ENCODE data around the gene HELT.
"Not testable (repeated sequence)": the region's sequence is repeated elsewhere in the genome, so short reads cannot be mapped to it uniquely, and the experiment has no call there.

The HELT gene, protein sequence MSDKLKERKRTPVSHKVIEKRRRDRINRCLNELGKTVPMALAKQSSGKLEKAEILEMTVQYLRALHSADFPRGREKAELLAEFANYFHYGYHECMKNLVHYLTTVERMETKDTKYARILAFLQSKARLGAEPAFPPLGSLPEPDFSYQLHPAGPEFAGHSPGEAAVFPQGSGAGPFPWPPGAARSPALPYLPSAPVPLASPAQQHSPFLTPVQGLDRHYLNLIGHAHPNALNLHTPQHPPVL

DNA sequence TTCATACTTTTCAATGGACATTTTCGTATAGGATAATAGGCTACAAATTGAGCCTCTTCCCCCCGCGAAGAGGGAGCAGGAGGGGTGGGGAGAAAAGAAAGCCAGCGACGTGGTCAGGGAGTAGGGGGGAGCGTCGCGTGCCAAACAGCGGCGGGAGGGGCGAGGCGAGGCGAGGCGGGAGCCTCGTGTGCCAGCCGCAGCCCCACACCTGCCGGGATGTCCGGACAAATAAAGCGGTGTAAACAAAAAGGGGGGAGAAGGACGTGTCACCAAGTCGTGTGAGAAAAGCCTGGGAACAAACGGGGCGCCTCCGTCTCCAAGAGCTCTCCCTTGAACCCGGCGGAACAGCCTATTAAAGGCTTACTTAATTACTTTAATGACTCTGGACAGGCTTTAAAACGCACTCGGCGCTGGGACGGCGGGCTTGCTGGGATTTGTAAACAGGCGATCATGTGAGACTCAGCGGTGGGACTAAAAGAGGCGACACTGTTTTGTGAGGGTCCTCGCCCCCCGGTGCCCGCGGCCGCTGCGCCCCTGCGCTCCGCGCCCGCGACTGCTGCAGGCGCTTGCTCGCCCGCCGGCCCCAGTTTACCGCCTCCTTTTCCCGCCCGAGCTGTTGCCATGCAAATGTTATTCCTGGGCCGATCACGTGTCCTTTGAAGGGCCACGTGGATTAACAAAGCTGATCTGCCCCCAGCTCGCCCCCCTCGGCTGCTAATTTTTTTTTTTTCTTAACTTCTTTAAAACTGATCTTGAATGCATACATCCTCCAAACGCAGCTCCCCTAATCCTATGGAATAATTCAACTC, at the start of gene HELT:
HELT (plus strand) TSS at position 527 of the 809 bp plus-strand sequence. CDS start 439 bp downstream, outside the sequence.
- no peak for DNase-seq

DNA sequence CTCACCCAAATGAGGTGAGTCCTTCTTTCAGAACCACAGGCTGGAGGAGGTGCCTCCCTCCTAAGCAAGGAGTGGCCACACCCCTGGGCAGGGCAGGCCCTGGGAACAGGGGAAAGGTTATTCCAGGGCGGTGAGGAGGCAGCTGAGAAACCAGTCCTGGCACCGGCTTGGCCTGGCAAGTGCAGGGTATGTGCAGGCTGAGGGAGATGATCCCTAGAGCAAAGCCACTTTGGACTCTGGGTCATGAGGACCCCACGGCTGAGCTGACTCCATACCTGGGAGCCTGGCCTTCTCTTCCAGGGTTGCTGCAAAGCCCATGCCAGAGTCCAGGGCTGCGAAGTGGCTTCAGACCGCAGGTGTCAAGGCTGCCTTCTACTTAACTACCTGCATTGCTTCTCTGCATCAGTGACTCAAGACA, 49.5 kb upstream of the HELT start:
- DNase-seq, result no peak

DNA sequence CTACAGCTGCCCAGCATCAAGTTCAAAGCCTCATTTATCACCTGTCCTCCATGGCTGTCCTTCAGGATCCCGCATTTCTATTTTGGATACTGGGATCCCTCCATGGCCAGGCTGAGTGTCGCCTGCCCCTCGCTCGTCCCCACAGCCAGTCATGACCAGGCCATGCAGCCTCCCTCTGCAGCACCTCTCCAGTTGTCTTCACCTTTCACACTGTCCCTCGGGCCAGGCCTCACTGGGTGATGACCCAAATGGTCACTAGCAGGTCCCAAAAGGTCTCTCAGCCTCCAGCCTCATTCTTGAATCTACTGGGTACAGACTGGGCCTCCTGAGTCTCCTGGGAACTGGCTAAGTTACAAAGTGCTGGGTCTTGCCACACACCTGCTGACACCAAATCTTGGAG, 48.7 kb upstream of the HELT start:
- DNase-seq, result no peak

DNA sequence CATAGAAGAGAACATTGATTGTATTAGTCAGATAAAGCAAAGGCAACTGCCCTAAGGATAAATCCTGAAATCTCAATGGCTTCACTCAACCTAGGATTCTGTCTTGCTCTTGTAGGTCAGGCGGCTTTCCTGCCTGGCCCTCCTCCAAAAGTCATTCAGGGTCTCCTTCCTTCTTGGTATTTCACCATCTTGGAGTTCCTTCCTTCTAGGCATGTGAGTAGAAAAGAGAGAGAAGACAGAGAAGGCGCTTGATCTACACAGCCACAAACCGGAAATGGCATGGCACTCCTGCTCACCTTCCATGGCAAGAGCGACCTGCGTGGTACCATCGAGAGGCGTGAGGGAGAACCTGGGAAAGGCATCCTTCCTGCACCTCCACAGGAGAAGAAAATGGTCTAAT, 45.3 kb upstream of the HELT start:
- DNase-seq, result no peak

DNA sequence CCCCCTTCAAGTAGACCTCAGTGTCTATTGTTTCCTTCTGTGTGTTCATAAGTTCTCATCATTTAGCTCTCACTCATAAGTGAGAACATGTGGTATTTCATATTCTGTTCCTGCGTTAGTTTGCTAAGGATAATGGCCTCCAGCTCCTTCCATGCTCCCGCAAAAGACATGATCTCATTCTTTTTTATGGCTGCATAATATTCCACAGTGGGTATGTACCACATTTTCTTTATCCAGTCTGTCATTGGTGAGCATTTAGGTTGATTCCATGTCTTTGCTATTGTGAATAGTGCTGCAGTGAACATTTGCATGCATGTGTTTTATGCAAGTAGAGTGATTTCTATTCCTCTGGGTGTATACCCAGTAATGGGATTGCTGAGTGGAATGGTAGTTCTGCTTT, 41.9 kb upstream of the HELT start:
- not testable (repeated sequence) for DNase-seq

DNA sequence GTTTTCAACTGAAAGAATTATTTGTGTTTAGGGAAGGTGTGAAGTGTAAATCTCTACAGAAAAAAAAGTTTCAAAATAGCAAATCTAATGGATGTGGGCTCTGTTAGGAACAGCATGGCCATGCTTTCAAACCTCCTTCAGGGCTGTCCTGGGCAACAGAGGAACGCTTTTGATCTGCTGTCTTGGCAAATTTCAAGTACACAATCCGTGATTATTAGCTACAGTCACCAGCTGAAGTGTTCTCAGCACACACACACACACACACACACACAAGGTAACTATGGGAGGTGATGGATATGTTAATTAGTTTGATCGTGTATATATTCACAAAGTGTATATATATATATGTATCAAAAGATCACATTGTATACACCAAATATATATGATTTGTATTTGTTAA, 40.5 kb upstream of the HELT start:
- no peak for DNase-seq

DNA sequence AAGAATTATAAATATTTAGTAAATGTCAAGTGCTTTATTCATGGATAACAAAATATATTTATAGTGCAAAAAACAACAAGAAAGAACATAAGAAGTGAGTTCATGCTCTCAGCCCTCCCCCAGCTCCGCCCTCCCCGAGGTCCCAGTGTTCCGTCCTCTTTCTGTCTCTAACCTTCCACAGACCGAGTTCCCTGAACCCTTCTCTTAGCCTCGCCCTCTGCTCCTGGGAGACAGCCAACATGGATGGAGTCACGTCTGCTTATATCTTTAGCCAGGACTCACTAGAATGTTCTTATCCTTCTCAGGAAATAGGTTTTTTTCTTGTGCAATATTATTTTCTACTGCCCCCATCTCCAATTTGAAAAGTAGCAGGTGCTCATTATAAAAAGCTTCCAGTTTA, 40.1 kb upstream of the HELT start:
- no peak for DNase-seq

DNA sequence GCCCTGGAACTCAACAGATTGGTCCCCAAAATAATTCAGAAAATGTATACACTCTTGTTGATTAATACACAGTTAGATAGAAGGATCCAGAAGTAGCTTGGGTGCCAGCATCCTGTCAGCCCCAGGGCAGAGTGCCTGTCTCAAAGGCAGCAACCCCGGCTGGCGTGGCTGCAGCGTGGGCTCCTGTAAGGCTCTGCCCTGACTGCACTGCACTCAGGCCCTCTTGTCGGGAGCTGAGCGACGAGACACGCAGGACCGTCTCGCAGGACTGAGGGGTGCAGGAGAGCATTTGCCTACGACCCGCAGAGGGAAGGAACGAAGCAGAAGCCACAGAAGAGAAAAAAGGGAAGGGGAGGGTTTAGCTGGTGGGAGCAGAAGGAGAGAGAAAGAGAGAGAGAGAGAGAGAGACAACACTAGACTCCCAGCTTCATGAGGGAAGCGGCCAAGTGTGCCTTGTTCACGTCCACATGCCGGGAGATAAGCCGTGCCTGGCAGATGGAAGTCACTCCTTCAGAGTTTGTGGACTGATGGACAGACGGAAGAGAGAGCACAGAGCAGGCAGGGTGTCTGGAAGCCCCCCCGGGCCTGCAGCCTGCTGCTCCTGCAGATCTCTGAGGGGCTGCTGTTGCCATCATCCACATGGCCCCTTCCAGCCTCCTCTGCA, 38.7 kb upstream of the HELT start:
- DNase-seq, result no peak

DNA sequence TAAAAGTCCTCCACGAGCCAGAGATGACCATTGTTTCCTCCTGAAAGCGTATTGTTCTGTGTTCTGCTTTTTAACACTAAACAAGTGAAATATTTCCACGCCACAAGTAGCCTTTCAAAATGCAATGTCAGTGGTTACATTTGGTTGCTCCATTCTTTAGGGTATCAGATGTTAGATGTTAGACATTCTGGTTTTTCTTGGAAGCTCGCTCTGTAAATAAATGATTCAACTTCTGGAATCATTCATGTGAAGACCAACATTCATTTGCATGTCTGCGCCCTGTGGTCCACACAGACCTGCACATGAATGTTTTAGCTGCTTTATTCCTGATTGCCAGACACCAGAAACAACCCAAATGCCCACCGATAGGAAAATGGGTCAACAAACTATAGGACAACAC, 38.0 kb upstream of the HELT start:
- DNase-seq, result no peak

DNA sequence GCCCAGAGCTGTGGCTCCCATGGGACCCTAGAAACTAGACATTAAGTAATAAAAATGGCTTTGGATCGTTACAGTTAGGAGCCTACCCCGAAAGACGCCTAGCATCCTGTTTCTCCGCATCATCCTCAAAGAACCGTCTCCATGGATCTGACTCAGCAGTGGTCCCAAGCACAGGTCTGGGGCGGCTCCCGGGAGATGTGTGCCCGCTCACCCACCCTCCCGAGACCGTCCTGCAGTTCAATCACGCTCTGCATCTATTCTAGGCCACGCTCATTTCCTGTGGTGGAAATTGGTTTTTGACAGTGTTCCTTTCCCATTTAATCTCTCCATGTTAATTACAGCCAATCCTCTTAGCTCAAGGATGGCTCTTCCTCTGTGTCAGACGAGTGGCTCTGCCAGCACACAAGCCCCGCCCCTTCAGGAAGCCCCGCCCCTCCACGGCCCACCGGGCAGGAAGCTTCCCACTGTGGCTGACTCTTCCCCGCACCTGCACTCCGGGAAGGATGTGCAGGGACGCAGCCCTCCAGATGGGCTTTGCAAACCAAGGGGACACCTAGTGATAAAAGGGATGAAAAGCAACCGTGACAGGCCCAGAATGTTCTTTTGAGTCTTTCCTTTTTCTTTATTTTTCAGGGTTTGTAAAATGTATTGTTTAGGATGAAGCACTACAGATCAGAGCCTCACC, 34.5 kb upstream of the HELT start:
- no peak for DNase-seq

DNA sequence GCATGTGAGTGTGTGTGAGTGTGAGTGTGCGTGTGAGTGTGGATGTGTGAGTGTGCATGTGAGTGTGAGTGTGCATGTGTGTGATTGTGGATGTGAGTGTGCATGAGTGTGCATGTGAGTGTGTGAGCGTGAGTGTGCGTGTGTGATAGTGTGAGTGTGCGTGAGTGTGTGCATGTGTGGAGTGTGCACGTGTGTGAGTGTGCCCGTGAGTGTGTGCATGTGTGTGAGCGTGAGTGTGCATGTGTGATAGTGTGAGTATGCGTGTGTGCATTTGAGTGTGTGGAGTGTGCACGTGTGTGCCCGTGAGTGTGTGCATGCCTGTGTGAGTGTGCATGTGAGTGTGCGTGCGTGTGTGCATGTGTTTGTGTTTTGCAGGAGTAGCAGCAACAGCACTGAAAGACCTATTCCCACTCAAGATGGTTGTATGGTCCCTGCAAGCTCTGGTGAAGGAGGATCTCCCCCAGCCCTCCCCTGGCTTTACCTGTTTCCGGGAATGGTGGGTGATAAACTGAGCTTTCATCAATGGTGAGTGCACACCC, 30.7 kb upstream of the HELT start:
- DNase-seq, result no peak

DNA sequence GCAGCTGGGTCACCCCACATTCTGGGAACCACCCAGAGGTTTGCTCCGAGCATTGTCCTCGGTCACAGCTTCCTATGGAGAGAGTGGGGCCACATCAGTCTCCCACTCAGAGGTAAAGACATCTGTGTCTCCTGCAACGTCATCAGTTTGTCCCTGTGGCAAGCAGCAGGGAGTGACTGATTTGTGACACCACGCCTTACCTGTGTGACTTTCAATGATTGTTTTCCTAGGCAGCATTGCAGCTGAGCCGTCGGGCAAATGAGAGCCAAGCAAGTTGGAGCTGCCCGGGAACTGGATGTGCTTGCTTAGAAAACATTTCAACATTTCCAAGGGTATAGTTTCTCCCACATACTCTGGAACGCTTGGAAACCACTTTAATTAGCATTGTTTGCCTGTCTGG, 29.7 kb upstream of the HELT start:
- DNase-seq, result no peak

DNA sequence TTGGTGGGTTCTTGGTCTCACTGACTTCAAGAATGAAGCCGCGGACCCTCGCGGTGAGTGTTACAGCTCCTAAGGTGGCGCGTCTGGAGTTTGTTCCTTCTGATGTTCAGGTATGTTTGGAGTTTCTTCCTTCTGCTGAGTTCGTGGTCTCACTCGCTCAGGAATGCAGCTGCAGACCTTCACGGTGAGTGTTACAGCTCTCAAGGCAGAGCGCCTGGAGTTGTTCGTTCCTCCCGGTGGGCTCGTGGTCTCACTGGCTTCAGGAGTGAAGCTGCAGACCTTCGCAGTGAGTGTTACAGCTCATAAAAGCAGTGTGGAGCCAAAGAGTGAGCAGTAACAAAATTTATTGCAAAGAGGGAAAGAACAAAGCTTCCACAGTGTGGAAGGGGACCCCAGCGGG, 29.0 kb upstream of the HELT start:
- not testable (repeated sequence) for DNase-seq

DNA sequence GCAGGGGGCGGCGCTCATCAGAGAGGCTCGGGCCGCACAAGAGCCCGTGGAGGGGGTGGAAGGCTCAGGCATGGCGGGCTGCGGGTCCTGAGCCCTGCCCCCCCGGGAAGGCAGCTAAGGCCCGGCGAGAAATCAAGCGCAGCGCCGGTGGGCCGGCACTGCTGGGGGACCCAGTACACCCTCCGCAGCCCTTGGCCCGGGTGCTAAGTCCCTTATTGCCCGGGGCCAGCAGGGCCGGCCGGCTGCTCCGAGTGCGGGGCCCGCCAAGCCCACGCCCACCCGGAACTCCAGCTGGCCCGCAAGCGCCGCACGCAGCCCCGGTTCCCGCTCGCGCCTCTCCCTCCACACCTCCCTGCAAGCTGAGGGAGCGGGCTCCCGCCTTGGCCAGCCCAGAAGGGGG, 28.2 kb upstream of the HELT start:
- DNase-seq, result not testable (repeated sequence)

DNA sequence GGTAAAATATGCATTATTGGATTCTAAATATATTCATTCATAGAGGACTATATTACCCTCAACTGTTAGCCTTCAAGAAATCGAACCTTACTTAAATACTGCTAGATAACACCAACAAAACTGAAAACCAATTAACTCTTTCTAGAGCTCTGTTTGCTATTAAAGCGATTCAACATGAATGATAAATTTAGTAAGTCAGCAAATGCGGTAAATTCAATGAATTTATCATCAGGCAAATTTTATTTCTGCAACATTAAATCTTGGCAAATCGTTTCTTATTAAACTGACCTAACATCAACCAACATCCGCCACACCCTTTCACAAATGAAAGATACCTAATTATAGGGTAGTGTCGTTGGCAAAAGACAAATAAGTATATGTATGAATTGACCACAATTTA, 26.4 kb upstream of the HELT start:
- DNase-seq, result no peak

DNA sequence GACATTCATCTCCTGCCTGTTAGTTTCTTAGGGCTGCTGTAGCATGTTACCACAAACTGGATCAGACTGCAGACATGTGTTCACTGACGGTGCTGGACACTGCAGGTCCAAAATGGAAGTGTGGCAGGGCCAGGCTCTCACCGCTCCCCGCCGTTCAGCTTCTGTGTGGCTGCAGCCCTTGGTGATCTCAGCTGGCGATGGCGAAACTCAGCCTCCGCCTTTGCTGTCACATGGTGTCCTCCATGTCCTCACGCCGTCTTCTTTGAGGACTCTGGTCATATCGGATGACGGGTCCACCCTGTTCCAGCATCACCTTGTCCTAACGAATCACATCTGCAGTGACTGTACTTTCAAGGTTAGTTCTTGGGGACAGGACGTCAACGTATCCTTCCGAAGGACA, 25.9 kb upstream of the HELT start:
- no peak for DNase-seq

DNA sequence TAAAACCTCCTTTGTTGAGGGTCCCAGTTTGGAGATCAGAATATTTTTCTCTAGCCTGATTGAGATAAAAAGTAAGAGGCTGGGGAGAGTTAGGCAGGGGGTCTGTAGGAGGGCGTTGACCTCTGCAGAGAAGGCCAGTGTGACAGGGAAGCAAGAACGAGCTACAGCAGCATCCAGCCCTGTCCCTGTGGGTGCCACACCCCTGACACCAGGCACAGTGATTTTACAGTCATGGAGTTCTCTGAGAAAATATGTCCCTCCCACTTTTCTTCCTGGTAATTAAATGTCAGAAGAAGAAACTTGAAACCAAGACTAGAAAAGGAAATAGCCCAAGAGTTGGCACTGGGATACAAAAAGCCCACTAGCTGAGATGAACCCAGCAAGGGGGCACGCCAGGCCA, 25.0 kb upstream of the HELT start:
- no peak for DNase-seq

DNA sequence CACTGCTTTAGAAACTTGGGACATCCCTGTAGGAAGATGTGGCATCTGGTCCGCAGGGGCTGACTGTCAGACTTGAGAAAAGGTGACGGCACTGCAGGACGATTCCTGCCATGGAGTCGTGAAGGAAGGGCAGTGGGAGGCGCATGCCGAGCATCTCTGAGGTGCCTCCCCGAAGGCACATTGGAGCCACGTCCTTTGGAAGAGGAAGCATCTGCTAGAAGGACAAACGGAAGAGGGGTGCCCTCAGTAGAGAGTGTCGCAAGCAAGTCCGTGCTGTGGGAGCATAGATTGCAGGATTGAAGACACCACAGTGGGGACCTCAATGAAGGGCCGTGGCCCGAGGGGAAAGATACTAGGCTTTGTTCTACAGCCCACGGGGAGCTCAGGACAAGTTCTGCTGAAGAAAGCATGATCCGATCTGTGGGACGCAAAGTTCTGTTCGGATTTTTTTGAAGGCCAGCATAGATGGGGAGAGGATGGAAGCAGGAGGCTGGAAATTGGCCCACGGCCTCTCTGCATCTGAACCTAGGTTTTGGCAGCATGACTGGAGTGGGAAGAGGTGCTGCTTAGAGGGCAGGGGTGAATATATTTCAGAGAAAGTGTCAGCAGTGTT, 24.2 kb upstream of the HELT start:
- no peak for DNase-seq

DNA sequence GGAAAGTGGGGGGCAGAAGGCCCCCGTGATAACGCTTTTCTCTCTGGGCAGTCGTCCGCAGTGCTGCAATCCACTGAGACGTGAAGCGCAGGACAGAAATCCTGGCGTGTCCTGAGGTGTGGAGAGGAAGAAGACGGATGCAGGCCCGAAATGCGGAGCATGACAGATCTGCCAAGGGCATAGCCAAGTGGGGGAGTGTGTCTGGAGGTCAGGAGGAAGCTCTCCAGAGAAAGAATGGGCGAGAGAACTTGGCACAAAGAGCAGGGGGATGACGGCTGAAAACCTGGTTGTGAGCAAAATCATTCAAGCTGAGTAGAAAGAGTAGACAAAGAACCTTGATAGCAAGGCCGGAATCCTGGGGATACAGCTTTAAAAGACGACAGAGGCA, 23.7 kb upstream of the HELT start:
- DNase-seq, result no peak

DNA sequence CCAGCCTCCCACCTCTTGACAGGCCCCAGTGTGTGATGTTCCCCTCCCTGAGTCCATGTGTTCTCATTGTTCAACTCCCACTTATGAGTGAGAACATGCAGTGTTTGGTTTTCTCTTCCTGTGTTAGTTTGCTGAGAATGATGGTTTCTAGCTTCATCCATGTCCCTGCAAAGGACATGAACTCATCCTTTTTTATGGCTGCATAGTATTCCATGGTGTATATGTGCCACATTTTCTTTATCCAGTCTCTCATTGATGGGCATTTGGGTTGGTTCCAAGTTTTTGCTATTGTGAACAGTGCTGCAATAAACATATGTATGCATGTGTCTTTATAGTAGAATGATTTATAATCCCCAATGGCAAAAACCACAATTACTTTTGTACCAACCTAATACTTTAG, 20.6 kb upstream of the HELT start:
- DNase-seq, result not testable (repeated sequence)

DNA sequence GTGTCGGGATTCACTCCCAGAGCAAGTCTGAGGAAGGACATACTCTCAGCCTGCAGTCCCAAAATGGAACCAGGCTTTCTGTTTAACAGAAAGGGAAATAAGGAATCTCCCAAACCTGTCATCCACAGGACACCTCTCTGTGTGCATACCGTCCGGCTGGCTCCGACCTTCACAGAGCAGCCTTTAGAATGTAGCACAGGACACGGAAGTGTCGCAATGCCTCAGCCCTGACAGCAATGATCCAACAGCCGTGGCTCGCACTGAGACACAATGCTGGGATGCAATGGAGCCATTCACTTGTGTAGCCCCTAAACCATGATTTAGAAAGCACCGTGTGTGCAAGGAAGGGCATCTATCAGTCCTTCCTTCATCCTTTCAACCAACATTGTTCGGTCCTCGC, 15.5 kb upstream of the HELT start:
- no peak for DNase-seq

DNA sequence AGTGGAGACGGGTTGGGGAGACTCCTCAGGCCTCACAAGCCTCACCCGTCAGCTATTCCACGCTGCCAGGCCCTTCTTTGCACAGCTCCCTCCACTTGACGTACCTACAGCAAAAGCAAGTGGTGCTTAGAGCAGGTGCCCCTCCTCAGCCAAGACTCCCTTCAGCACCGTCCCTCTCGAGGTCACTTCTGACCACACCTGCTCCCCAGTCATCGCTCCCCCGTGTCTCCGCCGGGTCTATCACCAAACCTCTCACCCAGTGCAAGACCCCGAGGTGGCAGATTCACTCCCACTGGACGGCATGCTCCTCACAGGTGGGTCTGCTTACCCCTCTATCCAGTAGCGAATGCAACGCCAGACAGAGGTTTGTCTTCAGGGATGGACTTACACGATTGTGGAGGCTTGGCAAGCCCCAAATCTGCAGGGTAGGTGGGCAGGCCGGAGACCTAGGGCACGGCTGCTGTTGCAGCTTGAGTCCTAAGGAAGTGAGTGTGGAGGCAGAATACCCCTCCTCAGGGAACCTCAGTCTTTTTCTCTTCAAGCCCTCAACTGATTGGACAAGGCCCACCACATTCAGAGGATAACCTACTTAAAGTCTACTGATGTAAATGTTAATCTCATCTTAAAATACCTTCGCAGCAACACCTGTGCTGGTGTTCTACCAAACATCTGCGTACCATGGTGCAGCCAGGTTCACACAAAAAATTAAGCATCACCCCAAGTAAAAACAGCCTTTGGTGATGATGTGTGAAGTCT, 14.5 kb upstream of the HELT start:
- no peak for DNase-seq
